ENCODE data around the gene ATP6V1B1.
A peak's percentile ranks its signal among the peaks of the same experiment; 100 is the strongest.

Gene ATP6V1B1

GRCh38 chr2:70928366-70928765, 7.3 kb upstream of the ATP6V1B1 start:
- no peak for DNase-seq

- no peak for DNase-seq
Observed at GRCh38 chr2:70930371-70931329, 5.0 kb upstream of the ATP6V1B1 start.

- DNase-seq = no peak
Observed at GRCh38 chr2:70931376-70932000, 4.2 kb upstream of the ATP6V1B1 start.

GRCh38 chr2:70932631-70933230, 3.0 kb upstream of the ATP6V1B1 start:
- no peak for DNase-seq

- no peak for DNase-seq
Observed at GRCh38 chr2:70934981-70935380, 719 bp upstream of the ATP6V1B1 start.

- no peak for DNase-seq
Observed at GRCh38 chr2:70936165-70936978, 672 bp downstream of the ATP6V1B1 start.

GRCh38 chr2:70936979-70937811, 1.5 kb downstream of the ATP6V1B1 start:
- DNase-seq = no peak

- DNase-seq = no peak
Observed at GRCh38 chr2:70937866-70938585, 2.3 kb downstream of the ATP6V1B1 start.

GRCh38 chr2:70938586-70938950, 2.9 kb downstream of the ATP6V1B1 start:
- no peak for DNase-seq

GRCh38 chr2:70939001-70939838, 3.5 kb downstream of the ATP6V1B1 start:
- DNase-seq = no peak

GRCh38 chr2:70939839-70940580, 4.3 kb downstream of the ATP6V1B1 start:
- no peak for DNase-seq

- DNase-seq = no peak
Observed at GRCh38 chr2:70941186-70941585, 5.5 kb downstream of the ATP6V1B1 start.

GRCh38 chr2:70941701-70942100, 6.0 kb downstream of the ATP6V1B1 start:
- no peak for DNase-seq

GRCh38 chr2:70942396-70943204, 6.9 kb downstream of the ATP6V1B1 start:
- DNase-seq = peak; percentile 17

GRCh38 chr2:70943205-70943871, 7.6 kb downstream of the ATP6V1B1 start:
- peak; percentile 25 for DNase-seq

GRCh38 chr2:70944111-70944690, 8.5 kb downstream of the ATP6V1B1 start:
- peak; percentile 17 for DNase-seq

- DNase-seq = no peak
Observed at GRCh38 chr2:70946832-70947442, 11.2 kb downstream of the ATP6V1B1 start.

Data from activated CD4-positive, CD25-positive, alpha-beta regulatory T cell treated with anti-CD3 and anti-CD28 coated beads, Interleukin-2, amount 50 U/mL, for 72 hours (primary cell).